B cell (primary cell): Measurements from ENCODE around the gene KRTAP5-7.

Source experiments
- CTCF ChIP-seq: fragments of 200-600 bp; IDR thresholded peaks from one replicate; pipeline ENCODE4 v1.8.0; 2022; ENCODE audit warnings: antibody characterized with exemption, mild to moderate bottlenecking
- EZH2 ChIP-seq: IDR thresholded peaks from 2 replicates; pipeline ENCODE4 v1.6.1; 2012; ENCODE audit warnings: borderline replicate concordance, low read depth, mild to moderate bottlenecking, moderate library complexity, low read length; ENCODE audit not compliant: insufficient read depth, poor library complexity, severe bottlenecking

DNA sequence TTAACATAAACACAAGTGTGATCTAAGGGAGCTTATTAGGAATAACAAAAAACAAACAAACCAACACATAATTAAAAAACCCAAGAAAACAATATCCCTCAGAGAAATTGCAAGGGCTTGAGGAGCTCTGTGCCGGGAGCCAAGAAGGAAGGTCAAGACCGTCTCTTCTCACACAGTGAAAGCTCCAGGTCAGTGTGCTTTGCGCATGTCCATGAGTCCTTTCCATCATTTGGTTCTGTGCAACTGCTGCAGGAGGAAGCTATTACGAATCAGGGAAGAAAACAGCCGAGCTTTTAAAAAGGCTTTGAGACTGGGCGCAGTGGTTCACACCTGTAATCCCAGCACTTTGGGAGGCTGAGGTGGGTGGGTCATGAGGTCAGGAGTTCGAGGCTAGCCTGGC lies 15.3 kb downstream of the KRTAP5-7 start:
- TF ChIP-seq CTCF: no peak
- TF ChIP-seq EZH2: no peak
